GM18502 (cell line): ENCODE results near the gene C2CD4C.
"Not testable (repeated sequence)": the region's sequence is repeated elsewhere in the genome, so short reads cannot be mapped to it uniquely, and the experiment has no call there.

Source experiments
- ATAC-seq: cut with Tn5 transposase; IDR thresholded peaks from one replicate; pipeline ENCODE4 v1.9.1; 2021; ENCODE audit warnings: mild to moderate bottlenecking; ENCODE audit not compliant: unreplicated experiment, poor library complexity

Gene C2CD4C

DNA sequence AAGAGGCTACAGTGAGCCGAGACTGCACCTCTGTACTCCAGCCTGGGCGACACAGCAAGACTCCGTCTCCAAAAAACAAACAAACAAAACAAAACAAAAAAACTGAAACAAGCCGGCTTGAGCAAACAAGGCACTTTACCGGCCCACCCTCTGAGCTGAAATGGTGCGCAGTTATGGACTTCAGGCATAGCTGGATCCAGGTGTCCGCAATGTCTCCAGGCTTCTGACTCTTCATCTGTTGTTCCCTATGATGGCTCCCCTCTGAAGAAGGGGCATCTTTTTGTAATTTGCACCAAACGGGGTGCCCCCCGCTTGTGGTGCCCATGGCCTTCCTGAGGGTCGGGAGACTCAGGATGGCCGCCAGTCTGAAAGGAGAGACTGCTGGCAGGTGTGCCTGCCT, 6.2 kb downstream of the C2CD4C start:
- ATAC-seq: no peak

DNA sequence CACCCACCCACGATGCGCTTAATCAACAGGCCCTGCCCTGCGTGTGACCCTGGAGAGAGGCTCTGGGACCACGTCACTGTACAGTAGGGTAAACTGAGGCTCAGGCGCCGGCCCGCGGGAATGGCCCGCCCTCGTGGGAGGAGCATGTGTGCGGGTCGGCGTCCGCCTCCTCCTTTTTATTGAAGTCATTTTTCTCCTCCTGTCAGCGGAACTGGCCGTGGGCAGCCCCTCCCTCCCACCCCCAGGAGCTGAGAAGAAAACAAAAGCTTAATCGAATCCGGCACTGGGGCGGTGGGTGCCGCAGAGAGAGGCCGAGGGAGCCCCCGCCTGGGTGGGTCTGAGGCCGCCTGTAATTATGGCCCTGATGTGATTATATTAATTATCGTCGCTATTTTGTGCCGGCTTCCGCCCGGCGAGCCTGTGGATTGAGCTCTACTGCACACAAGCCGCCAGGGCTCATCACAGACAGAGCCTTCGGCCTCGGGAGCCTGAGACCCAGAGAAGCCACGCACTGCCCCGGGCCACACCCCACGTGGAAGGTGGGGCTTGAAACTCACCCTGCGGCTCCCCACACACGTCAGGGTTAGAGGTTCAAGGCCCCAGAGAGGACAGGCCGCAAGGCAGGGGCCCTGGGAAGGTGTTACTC, 7.0 kb downstream of the C2CD4C start:
- no peak for ATAC-seq

DNA sequence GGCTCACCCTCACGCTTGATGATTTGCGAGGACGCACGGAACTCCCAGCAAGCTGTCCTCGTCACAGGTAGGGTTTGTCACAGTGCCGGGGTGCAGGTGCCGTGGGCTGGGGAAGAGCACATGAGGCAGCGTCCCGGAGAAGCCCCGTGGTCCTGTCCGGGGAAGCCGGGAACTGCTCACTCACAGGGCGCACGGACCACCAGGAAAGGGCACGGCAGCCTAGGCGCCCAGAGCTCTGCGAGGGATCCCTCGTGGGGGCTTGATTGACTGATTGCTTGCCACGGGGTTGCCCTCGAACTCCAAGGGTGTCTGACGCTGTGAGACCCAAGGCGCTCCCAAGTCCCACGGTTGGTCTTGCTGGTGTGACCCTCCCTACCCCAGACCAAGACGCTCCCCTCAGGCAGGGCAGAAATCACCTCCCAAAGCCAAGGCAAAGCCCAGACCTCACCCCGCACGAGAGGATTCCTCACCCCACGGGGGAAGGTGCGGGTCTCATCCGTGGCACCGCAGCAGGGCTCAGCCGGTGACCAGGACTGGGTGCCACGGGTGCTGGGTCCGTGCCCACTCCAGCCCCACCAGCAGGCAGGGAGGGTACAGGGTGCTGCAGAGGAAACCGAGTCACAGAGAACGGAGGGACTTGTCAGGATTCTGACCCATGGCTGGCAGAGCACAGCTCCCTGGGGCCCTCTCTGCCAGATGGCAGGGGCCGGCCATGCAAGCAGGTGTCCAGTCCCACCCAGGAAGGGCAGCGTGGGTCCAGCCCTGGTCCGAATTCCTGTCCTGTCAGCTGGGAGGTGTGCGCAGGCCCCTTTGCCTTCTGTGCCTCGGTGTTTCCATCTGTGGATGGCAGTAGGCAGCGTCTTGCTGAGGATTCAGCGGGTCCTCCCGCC, 7.7 kb downstream of the C2CD4C start:
- no peak for ATAC-seq

DNA sequence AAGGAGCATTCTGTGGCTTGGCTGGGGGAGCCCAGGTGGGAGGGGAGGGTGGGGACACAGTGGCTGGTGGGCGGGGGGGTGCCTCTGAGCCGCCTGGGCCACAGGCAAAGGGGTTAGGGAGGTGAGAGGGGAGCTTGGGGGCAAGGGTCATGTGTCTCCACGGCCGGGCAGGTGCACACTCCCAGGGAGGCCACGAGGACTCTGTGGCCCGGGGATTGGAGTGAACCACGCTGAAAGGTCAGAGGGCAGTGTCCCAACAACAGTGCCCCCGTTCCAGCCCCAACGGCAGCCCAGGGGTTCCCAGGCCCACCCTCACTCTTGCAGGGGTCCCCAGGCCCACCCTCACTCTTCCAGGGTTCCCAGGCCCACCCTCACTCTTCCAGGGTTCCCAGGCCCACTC, 9.6 kb downstream of the C2CD4C start:
- ATAC-seq: no peak

DNA sequence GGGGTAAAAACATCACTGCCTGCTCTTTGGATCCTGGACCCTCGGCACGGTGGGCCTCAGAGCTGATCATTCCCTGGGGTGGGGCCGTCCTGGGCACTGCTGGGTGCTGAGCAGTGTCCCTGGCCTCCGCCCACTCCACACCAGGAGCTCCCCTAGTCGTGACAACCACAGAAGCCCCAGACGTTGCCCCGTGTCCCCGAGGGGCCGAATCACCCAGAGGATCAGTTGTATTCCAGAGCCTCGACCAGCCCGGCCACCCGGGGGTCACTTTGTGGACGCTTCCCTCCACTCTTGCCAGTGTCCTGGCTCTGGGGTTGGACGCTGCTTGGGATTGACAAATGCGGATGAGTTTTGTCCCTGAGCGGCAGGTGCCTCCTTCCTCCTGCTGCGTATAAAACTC, 10.2 kb downstream of the C2CD4C start:
- ATAC-seq: no peak

GRCh38 chr19:397941-398706, 10.8 kb downstream of the C2CD4C start:
- ATAC-seq: no peak

DNA sequence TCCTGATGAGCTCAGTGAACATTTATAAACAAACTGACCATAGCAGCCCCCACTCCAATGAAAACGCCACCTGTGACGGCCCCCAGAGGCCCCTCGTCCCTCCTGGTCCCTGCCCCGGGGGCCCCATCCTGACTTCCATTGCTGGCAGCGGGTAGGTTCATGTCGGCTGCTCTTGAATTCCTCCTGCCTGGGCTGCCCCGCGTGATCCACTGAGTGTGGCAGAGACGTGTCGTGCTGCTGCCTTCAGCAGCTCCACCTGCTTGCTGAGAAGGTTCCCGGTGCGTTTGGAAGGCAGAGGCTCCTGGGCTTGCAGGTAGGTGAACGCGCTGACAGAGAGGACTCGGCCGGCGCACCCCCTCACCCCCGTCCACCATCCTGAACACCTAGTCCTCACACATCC, 11.6 kb downstream of the C2CD4C start:
- no peak for ATAC-seq

DNA sequence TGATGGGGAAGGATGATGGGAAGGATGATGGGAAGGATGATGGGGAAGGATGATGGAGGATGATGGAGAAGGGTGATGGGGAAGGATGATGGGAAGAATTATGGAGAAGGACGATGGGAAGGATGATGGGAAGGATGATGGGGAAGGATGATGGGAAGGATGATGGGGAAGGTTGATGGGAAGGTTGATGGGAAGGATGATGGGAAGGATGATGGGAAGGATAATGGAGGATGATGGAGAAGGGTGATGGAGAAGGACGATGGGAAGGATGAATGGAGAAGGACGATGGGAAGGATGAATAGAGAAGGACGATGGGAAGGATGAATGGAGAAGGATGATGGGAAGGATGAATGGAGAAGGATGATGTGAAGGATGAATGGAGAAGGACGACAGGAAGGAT, 13.5 kb downstream of the C2CD4C start:
- no peak for ATAC-seq

GRCh38 chr19:394857-395256, 14.1 kb downstream of the C2CD4C start:
- not testable (repeated sequence) for ATAC-seq

GRCh38 chr19:393560-393959, 15.4 kb downstream of the C2CD4C start:
- not testable (repeated sequence) for ATAC-seq

GRCh38 chr19:392375-392970, 16.5 kb downstream of the C2CD4C start:
- ATAC-seq: no peak

- no peak for ATAC-seq
Observed at GRCh38 chr19:391726-392374, 17.1 kb downstream of the C2CD4C start.

- ATAC-seq: no peak
Observed at GRCh38 chr19:391207-391557, 17.8 kb downstream of the C2CD4C start.

GRCh38 chr19:390386-391206, 18.4 kb downstream of the C2CD4C start:
- ATAC-seq: no peak

- ATAC-seq: no peak
Observed at GRCh38 chr19:389935-390289, 19.0 kb downstream of the C2CD4C start.

DNA sequence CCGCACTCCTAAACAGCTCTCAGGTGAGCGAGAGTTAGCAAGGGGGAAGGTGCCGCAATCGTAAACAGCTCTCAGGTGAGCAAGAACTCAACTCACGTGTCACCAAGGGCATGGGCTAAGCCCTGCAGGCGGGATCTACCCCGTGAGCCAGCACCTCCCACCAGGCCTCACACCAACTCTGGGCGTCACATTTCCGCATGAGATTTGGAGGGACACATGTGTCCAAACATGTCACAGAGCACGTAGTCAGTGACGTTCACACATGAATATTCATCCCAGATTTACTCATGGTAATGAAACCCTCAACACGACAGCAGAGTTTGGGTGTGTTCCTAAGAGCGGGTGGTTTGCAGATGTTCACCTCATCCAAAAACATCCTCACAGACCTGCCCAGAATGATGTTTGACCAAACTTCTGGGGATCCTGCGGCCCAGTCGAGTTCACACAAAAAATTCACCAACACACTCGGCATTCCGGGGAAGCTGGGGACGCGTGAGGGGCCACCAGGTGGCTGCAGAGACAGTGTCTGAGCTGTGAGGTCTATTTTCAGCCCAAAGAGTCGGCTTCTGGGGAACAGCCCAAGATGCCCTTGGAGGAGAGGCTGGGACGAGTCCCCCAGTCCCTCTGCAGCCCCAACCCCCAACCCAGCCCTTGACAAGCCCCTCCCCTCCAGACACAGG, 19.6 kb downstream of the C2CD4C start:
- no peak for ATAC-seq

- ATAC-seq: no peak
Observed at GRCh38 chr19:388691-389090, 20.3 kb downstream of the C2CD4C start.

DNA sequence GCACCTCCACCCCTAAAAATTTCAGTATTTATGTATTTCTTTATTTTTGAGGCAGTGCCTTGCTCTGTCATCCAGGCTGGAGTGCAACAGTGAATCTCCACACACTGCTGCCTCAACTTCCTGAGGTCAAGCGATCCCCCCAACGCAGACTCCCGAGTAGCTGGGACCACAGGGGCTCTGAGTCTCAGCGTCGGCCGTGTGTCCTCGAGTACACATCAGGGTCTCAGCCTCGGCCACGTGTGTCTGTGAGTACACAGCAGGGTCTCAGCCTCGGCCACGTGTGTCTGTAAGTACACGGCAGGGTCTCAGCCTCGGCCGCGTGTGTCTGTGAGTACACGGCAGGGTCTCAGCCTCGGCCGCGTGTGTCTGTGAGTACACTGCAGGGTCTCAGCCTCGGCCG, 21.2 kb downstream of the C2CD4C start:
- no peak for ATAC-seq
